Left lung (tissue), 10 donors: ENCODE measurements around the gene OLA1. TPM values are rescaled to one million over a fixed set of nuclear protein-coding genes. Genes with fewer than 3 reads are reported as not detected.

Source experiments
- ATAC-seq: fragments of 200-7000 bp; cut with Tn5 transposase; one replicate; pipeline ENCODE4 v1.9.1; 2020; ENCODE audit warnings: moderate library complexity
- DNase-seq, 4 donors: peaks; one replicate each; pipeline ENCODE4 v3.0.0-alpha.2; 2013 to 2020
- H3K27ac ChIP-seq, 2 donors: fragments of 200-600 bp; sonication (generic) in 1 of 2; one replicate each; pipeline versions ENCODE4 v1.5.0 to v1.8.0; 2020 to 2021
- H3K27me3 ChIP-seq, 2 donors: fragments of 200-600 bp; sonication (generic) in 1 of 2; one replicate each; pipeline versions ENCODE4 v1.5.0 to v1.8.0; 2020 to 2021
- H3K36me3 ChIP-seq, 2 donors: fragments of 200-600 bp; sonication (generic) in 1 of 2; one replicate each; pipeline versions ENCODE4 v1.5.0 to v1.8.0; 2020 to 2021
- H3K4me1 ChIP-seq, 2 donors: fragments of 200-600 bp; one replicate each; pipeline ENCODE4 v1.8.0; 2021
- H3K4me3 ChIP-seq, 2 donors: fragments of 200-600 bp; sonication (generic) in 1 of 2; one replicate each; pipeline versions ENCODE4 v1.5.0 to v1.8.0; 2020 to 2021; ENCODE audit warnings: mild to moderate bottlenecking in 1 of 2
- H3K9me3 ChIP-seq, 2 donors: fragments of 200-600 bp; sonication (generic) in 1 of 2; one replicate each; pipeline versions ENCODE4 v1.5.0 to v1.8.0; 2020 to 2021
- intact Hi-C, 2 donors: fragments of 100-400 bp; cut with DNase I; formaldehyde crosslinking; loops; one replicate each; pipeline versions ENCODE4 v1.11.2 to v1.14.2; 2022
- polyA plus RNA-seq, 6 donors: library from polyadenylated mRNA; unstranded; fragments of 120-200 nt; gene quantifications; one replicate each; pipeline ENCODE4 v1.2.1, GENCODE V29; 2013; ENCODE audit not compliant: insufficient read length in 6 of 6
- total RNA-seq, 2 donors: library from RNA; stranded (reverse); fragmentation: NEBNext Ultra II Directional; extraction: Animal tissue kit (Norgen Biotek cat#: 25700); gene quantifications; one replicate each; pipeline ENCODE4 v1.2.1, GENCODE V29; 2021
- TF ChIP-seq, protein P1 (sequence below), 2 donors: fragments of 200-600 bp; sonication (generic) in 1 of 2; IDR thresholded peaks; one replicate each; pipeline versions ENCODE4 v1.5.0 to v1.8.0; 2021; ENCODE audit warnings: antibody characterized with exemption in 2 of 2
- donor health status: DM: no; HTN: yes; CAD: no.
- donor health status: DM: no; HTN: no; CAD: no.

OLA1 gene
- total and polyA plus RNA-seq, 8 donors, result 66.3 to 130 (median 112) TPM

GRCh38 chr2:174198846-174199564, 49.3 kb downstream of the OLA1 start:
- H3K9me3 ChIP-seq, result no peaks in the 10 kb centered on the region
- no peaks in the 10 kb centered on the region for H3K36me3 ChIP-seq
- no peaks in the 10 kb centered on the region for H3K27me3 ChIP-seq
- intact Hi-C loops, result no loop called here
- ATAC-seq, result no peak
- no peak for DNase-seq
- H3K4me1 ChIP-seq, result no peaks in the 10 kb centered on the region
- H3K4me3 ChIP-seq, result no peak overlapping the region
- TF ChIP-seq, protein P1, sequence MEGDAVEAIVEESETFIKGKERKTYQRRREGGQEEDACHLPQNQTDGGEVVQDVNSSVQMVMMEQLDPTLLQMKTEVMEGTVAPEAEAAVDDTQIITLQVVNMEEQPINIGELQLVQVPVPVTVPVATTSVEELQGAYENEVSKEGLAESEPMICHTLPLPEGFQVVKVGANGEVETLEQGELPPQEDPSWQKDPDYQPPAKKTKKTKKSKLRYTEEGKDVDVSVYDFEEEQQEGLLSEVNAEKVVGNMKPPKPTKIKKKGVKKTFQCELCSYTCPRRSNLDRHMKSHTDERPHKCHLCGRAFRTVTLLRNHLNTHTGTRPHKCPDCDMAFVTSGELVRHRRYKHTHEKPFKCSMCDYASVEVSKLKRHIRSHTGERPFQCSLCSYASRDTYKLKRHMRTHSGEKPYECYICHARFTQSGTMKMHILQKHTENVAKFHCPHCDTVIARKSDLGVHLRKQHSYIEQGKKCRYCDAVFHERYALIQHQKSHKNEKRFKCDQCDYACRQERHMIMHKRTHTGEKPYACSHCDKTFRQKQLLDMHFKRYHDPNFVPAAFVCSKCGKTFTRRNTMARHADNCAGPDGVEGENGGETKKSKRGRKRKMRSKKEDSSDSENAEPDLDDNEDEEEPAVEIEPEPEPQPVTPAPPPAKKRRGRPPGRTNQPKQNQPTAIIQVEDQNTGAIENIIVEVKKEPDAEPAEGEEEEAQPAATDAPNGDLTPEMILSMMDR (IDR thresholded peaks at IDR 0.05), result no peak
- no peak overlapping the region for H3K27ac ChIP-seq

DNA sequence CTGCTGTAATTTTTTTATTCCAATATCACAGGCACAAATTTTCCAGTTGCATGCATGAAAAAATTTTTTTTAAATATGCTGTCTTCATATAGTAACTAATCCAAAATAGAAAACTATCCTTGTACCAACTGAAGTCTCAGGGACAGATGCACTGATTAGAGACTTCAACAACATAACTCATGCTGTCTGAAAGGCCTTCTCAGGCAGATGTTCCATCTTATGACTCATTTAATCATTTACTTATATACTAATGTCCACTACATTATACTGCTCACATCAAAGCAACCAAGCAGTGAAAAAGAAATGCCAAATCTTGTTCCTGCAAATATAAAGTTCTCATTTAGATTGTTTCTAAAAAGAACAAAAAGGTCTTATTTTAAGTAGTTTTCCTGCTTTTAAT, 53.1 kb downstream of the OLA1 start:
- TF ChIP-seq, protein P1 (IDR thresholded peaks at IDR 0.05), result no peak
- no peaks in the 10 kb centered on the region for H3K27me3 ChIP-seq
- H3K4me3 ChIP-seq, result no peak overlapping the region
- peaks cover 0 to 4% of the 10 kb centered on the region in 2 donors for H3K9me3 ChIP-seq
- intact Hi-C loops, result no loop called here
- H3K27ac ChIP-seq, result no peak overlapping the region
- ATAC-seq, result no peak
- DNase-seq, result no peak
- no peaks in the 10 kb centered on the region for H3K4me1 ChIP-seq
- H3K36me3 ChIP-seq, result no peaks in the 10 kb centered on the region

DNA sequence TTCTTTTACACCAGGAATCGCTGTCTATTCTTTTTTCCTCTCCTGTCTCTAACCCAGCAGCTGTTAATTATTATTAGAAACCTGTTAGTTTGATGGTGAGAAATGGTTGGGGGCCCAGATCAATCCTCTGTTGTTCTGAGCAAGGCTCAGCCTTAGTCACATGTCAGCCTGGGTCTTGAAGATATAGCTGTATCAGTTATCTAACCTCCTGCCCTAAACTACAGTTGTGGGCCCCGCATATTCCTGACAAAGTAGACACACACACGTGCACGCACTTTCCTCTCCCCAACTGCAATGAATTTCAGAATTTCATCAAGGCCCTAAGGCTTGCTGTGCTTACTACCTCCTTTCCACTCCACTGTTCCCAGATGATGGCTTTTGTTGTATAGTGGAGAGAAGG, 54.6 kb downstream of the OLA1 start:
- intact Hi-C loops, result no loop called here
- Histone ChIP-seq H3K9me3 (peaks cover 0 to 4% of the 10 kb centered on the region in 2 donors), H3K36me3 (no peaks in the 10 kb centered on the region), H3K27me3 (no peaks in the 10 kb centered on the region), H3K27ac (no peak overlapping the region), H3K4me3 (no peak overlapping the region), H3K4me1 (no peaks in the 10 kb centered on the region)
- TF ChIP-seq, protein P1 (IDR thresholded peaks at IDR 0.05), result no peak
- ATAC-seq, result no peak
- DNase-seq, result no peak

DNA sequence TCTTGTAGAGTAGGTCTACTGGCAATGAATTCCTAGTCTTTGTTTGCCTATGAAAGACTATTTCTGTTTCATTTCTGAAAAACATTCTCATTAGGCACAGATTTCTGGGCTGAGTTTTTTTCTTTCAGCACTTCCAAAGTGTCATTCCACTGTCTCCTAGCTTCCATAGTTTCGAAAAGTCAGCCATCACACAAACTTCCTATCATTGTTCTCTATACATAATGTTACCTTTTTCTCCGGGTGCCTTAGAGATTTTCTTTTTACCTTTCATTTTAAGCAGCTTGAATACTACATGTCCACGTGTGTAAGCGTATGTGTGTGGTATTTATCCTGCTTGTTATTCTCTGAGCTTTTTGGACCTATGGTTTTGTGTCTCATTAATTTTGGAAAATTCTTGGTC, 55.7 kb downstream of the OLA1 start:
- ATAC-seq, result no peak
- Histone ChIP-seq H3K4me1 (no peaks in the 10 kb centered on the region), H3K4me3 (no peak overlapping the region), H3K36me3 (no peaks in the 10 kb centered on the region), H3K9me3 (peaks cover 0 to 4% of the 10 kb centered on the region in 2 donors), H3K27ac (no peak overlapping the region), H3K27me3 (no peaks in the 10 kb centered on the region)
- TF ChIP-seq, protein P1 (IDR thresholded peaks at IDR 0.05), result no peak
- intact Hi-C loops, result no loop called here
- no peak for DNase-seq

DNA sequence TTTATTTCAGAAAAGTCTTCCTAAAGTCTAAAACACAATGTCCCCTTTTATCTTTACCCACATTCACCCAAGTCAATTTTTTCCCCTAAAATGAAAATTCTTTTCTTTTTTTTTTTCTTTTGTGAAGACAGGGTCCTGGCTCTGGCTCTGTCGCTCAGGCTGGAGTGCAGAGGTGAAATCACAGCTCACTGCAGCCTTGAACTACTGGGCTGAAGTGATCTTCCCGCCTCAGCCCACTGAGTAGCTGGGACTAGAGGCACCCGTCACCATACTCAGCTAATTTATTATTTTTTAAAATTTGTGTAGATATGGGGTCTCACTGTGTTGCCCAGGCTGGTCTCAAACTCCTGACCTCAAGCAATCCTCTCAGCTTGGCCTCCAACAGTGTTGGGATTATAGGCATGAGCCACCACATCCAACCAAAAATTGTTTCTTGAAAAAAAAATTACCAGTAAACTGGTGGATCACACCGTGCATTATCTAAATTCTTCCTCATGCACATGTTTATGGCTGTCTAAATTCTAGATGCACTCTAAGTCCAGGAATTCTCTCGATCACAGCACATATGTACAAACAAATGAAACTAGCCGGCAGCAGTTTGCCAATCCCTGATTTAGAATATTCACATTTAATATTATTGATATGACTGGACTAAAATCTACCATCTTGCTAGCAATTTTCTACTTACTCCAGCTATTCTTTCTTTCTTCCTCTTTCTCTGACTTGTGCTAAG, 56.8 kb downstream of the OLA1 start:
- intact Hi-C loops, result no loop called here
- ATAC-seq (no peak), DNase-seq (no peak)
- Histone ChIP-seq H3K27me3 (no peaks in the 10 kb centered on the region), H3K9me3 (peaks cover 0 to 4% of the 10 kb centered on the region in 2 donors), H3K4me3 (no peak overlapping the region), H3K4me1 (no peaks in the 10 kb centered on the region), H3K27ac (no peak overlapping the region), H3K36me3 (no peaks in the 10 kb centered on the region)
- TF ChIP-seq, protein P1 (IDR thresholded peaks at IDR 0.05), result no peak
